Medulla oblongata (tissue), 1 donor: ENCODE measurements around the gene STRC.
"Not testable (repeated sequence)": the region's sequence is repeated elsewhere in the genome, so short reads cannot be mapped to it uniquely, and the experiment has no call there.

Experiments
- DNase-seq: peaks from one replicate; pipeline ENCODE4 v3.0.0-alpha.2; 2015; ENCODE audit errors: extremely low spot score

STRC gene

DNA sequence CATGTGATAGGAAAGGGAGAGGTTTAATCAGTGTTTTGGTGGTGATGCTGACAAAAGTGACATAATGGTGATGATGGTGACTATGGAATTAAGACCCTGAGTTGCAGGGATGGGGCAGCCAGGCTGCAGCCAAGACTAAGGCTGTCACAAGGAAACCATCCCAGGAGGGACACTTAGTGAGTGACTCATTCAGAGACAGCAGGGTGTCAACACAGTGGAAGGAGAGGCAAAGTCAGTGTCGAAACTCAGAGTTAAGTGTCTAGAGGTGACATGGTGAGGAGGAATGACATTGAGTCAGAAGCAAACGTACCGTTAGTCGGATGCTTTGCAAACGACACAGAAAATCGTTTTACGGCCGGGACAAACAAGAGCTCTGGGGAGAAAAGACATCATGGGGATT lies 54.8 kb downstream of the STRC start:
- DNase-seq, result not testable (repeated sequence)

DNA sequence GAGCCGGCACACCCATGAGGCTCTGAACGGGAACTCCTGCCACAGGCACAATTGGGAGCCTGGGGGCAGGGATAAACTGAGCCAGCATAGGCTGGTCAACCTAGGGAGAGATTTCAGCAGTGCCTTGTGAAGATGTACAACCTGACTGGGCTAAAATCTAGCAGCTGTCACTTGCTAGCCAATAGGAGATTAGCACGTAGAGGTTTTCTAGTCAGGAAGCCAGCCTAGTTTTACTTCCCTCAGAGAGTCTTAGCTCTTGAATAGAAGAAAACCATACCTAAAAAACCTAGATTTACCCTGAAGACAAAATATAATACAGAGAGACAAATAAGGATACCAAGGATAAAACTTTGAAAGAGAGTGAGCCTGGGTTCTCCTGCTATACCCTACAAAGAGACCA lies 55.8 kb downstream of the STRC start:
- DNase-seq, result not testable (repeated sequence)

DNA sequence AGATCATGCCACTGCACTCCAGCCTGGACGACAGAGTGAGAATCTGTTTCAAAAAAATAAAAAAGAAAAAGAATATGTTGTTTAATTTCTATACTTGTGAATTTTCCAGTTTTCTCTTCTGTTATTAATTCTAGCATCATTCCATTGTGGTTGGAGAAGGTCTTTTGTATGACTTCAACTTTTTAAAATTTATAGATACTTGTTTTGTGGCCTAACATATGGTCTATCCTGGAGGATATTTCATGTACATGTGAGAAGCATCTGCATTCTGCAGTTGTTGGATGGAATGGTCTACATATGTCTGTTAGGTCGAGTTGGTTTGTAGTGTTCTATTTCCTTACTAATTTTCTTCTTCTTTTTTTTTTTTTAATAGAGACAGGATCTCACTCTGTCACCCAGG lies 65.6 kb downstream of the STRC start:
- DNase-seq, result no peak

DNA sequence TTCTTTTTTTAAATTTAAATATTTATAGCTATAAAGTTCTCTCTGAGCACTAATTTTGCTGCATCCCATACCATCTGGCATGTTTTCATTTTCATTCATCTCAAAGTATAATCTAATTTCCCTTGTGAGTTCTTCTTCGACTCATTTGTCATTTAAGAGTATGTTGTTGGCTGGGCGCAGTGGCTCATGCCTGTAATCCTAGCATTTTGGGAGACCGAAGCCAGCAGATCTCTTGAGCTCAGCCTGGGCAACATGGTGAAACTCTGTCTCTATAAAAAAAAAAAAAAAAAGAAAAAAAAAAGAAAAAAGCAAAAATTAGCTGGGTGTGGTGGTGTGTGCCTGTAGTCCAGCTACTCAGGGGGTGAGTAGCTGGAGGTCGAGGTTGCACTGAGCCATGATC lies 66.3 kb downstream of the STRC start:
- no peak for DNase-seq

DNA sequence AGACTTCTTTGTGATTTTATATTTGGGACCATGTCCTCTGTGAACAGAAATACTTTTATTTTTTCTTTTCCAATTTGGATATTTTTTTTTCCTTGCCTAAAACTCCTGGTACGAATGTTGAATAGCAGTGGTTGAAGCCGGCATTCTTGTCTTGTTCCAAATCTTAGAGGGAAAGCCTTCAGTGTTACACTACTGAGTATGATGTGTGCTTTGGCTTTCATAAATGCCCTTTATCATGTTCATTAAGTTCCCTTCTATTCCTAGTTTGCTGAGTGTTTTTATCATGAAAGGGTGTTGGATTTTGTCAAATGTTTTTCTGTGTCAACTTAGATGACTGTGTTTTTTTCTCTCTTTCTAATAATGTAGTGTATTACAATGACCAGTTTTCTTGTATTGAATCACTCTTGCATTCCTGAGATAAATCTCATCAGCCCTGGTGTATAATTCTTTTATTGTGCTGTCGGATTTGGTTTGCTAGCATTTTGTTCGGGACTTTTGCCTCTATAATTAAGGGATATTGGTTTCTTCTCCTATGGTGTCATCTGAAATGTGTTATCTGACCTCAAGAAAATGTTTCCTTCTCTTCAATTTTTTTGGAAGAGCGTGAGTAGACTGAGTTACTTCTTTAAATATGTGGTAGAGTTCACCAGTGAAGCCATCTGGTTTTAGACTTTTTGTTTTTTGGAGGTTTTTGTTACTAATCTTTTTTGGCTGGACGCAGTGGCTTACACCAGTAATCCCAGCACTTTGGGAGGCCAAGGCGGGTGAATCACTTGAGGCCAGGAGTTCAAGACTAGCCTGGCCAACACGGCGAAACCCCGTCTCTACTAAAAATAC lies 67.9 kb downstream of the STRC start:
- no peak for DNase-seq
